Measurements from ENCODE around the gene TLX2. TPM values are rescaled to one million over a fixed set of nuclear protein-coding genes. Genes with fewer than 3 reads are reported as not detected.

The TLX2 gene
- total RNA-seq, 2 donors from 2014 or later = not detected

GRCh38 chr2:74550231-74550630 lies 36.0 kb downstream of the TLX2 start:
- H3K36me3 ChIP-seq = no peaks in the 10 kb centered on the region
- no peak overlapping the region for H3K27ac ChIP-seq
- H3K9me3 ChIP-seq = no peaks in the 10 kb centered on the region
- H3K4me3 ChIP-seq = no peak overlapping the region
- H3K27me3 ChIP-seq = no peaks in the 10 kb centered on the region
- H3K4me1 ChIP-seq = peaks cover 0 to 30% of the 10 kb centered on the region in 2 donors
- no peak for DNase-seq (ENCODE audit: low spot score)
- TF ChIP-seq, protein P1, sequence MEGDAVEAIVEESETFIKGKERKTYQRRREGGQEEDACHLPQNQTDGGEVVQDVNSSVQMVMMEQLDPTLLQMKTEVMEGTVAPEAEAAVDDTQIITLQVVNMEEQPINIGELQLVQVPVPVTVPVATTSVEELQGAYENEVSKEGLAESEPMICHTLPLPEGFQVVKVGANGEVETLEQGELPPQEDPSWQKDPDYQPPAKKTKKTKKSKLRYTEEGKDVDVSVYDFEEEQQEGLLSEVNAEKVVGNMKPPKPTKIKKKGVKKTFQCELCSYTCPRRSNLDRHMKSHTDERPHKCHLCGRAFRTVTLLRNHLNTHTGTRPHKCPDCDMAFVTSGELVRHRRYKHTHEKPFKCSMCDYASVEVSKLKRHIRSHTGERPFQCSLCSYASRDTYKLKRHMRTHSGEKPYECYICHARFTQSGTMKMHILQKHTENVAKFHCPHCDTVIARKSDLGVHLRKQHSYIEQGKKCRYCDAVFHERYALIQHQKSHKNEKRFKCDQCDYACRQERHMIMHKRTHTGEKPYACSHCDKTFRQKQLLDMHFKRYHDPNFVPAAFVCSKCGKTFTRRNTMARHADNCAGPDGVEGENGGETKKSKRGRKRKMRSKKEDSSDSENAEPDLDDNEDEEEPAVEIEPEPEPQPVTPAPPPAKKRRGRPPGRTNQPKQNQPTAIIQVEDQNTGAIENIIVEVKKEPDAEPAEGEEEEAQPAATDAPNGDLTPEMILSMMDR (IDR thresholded peaks at IDR 0.05) = no peak

GRCh38 chr2:74551530-74551929 lies 37.3 kb downstream of the TLX2 start:
- no peak for DNase-seq (ENCODE audit: low spot score)
- no peak overlapping the region for H3K27ac ChIP-seq
- H3K4me3 ChIP-seq = no peak overlapping the region
- TF ChIP-seq, protein P1 (IDR thresholded peaks at IDR 0.05) = no peak
- peaks cover 0 to 34% of the 10 kb centered on the region in 2 donors for H3K4me1 ChIP-seq
- no peaks in the 10 kb centered on the region for H3K36me3 ChIP-seq
- no peaks in the 10 kb centered on the region for H3K9me3 ChIP-seq
- H3K27me3 ChIP-seq = no peaks in the 10 kb centered on the region

DNA sequence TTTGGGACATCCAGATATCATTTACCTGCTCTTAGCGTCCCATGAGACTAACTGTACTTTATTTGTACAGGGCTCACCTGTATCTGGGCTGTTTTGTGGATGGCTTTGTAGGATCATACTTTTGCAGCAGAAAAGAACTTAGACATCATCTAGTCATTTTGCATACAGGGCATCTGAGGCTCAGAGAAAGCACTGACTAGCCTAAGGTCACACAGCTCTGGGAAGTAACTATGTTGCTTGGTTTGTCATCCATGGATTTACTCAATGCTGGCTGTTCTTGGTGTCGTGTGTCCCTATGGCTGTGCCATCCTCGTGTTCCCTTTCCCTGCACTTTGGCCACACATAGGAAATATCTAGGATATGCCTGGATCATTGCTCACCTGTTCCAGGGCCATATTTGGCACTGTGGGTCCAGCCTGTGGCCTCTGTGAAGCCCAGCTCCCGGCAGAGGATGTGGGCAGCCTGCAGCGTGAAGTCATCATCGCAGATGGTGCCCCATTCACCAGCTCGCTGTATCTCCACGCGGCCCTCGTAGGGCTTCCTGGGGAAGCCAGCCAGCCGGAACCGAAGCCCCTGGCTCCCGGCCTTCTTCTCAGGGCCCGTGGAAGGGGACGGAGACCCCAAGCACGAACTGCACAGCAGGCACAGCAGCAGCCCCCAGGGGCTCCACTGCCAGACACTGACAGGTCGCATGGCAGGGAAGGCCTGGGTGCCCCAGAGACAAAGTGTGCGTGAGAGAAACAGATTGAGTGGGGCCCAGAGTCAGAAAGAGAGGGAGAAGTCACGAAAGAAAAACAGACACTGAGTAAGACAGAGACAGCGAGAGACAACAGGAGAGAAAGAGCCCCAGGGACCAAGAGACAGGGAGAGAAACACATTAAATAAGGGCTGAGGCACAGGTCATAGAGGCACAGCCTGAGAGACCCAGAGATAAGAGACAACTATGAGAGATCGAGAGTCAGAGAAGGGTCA lies 38.0 kb downstream of the TLX2 start:
- Histone ChIP-seq H3K9me3 (no peaks in the 10 kb centered on the region), H3K4me1 (peaks cover 0 to 34% of the 10 kb centered on the region in 2 donors), H3K27me3 (no peaks in the 10 kb centered on the region), H3K27ac (no peak overlapping the region), H3K36me3 (no peaks in the 10 kb centered on the region), H3K4me3 (peak overlapping the region; percentile 68 to 71)
- TF ChIP-seq, protein P1 (IDR thresholded peaks at IDR 0.05) = no peak
- DNase-seq (ENCODE audit: low spot score) = no peak

- peak overlapping the region; percentile 68 to 71 for H3K4me3 ChIP-seq
- no peaks in the 10 kb centered on the region for H3K27me3 ChIP-seq
- DNase-seq (ENCODE audit: low spot score) = no peak
- H3K36me3 ChIP-seq = no peaks in the 10 kb centered on the region
- peak overlapping the region; percentile 85 to 89 for H3K27ac ChIP-seq
- no peaks in the 10 kb centered on the region for H3K9me3 ChIP-seq
- TF ChIP-seq, protein P1 (IDR thresholded peaks at IDR 0.05) = no peak
- H3K4me1 ChIP-seq = peaks cover 0 to 33% of the 10 kb centered on the region in 2 donors
These were observed 38.9 kb downstream of the TLX2 start for GRCh38 chr2:74552914-74553811.

DNA sequence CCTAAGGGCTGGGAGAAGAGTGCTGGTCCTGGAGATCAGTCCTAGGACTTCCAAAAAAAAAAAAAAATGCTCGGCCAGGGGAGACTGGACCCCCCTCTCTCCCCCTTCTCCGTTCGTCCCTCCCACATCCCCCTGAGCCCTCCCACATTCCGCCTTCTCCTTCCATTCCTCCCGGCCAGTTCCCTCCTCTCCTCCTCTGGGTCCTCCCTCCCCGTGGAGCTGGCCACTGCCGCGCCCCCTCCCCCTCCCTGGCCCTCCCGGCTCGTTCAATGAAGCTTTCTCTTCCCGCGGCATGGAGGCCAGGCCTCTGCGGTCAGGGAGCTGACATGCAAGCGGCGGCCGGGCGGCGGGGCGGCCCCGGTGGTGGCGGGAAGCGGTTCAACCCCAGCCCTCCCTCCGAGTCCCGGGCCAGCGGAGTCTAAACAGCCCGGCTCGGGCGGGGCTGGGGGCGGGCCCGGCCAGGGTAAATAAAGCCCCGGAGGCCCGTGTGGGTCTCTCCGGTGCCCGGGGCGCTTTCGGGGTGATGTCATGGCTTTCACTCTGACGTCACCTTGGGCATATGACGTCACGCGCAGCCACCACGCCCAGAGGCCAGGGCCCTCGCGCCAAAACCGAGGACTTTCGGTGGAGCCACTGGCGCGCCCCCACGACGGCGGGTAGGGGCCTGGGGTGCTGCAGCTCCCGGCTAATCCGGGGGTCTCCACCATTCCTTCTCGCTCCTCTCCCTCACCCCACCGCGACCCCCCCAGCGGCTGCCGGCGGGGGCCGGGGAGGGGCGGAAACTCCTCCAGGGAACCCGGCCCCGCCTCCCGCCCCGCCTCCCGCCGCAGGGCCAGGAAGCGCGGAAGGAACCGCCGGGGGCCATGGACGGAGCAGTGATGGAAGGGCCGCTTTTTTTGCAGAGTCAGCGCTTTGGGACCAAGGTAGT lies 39.9 kb downstream of the TLX2 start, which contains the start of the genes DOK1 and LOXL3:
DOK1 (plus strand) TSS at position 829 of the 928 bp plus-strand sequence; CDS start at position 864, 35 bp downstream.
LOXL3 (minus strand) TSS at position 51 of the 928 bp plus-strand sequence. CDS start 1,308 bp downstream, outside the sequence.
- DNase-seq (ENCODE audit: low spot score) = peak; percentile 88
- TF ChIP-seq, protein P1 (IDR thresholded peaks at IDR 0.05) = no peak
- peak within 1 kb of the TSS; percentile 85 to 89 for H3K27ac ChIP-seq
- peak within 1 kb of the TSS; percentile 68 to 71 for H3K4me3 ChIP-seq
- H3K36me3 ChIP-seq = no peaks in the 10 kb centered on the region
- peaks cover 0 to 25% of the 10 kb centered on the region in 2 donors for H3K4me1 ChIP-seq
- H3K9me3 ChIP-seq = no peaks in the 10 kb centered on the region
- no peaks in the 10 kb centered on the region for H3K27me3 ChIP-seq
